Skeletal muscle tissue (tissue), 4 donors: ENCODE results near the gene TSPYL4. TPM values are rescaled to one million over a fixed set of nuclear protein-coding genes. Genes with fewer than 3 reads are reported as not detected.

Experiments used
- H3K27ac ChIP-seq: one replicate; pipeline ENCODE4 v1.7.0; 2013; ENCODE audit warnings: mild to moderate bottlenecking, low read depth, low read length, inconsistent platforms
- H3K27me3 ChIP-seq, 3 donors: one replicate each; pipeline ENCODE4 v1.7.0; 2013; ENCODE audit warnings: low read length in 3 of 3; ENCODE audit not compliant: control insufficient read depth in 3 of 3, insufficient read depth in 3 of 3
- H3K36me3 ChIP-seq, 3 donors: one replicate each; pipeline ENCODE4 v1.7.0; 2013; ENCODE audit warnings: low read length in 3 of 3; ENCODE audit not compliant: control insufficient read depth in 3 of 3, insufficient read depth in 3 of 3
- H3K4me1 ChIP-seq, 3 donors: one replicate each; pipeline ENCODE4 v1.7.0; 2013; ENCODE audit warnings: low read length in 3 of 3, mild to moderate bottlenecking in 3 of 3; ENCODE audit not compliant: control insufficient read depth in 3 of 3, insufficient read depth in 3 of 3
- H3K4me3 ChIP-seq, 3 donors: one replicate each; pipeline ENCODE4 v1.7.0; 2013; ENCODE audit warnings: low read length in 3 of 3
- H3K9ac ChIP-seq, 3 donors: one replicate each; pipeline ENCODE4 v1.7.0; 2013; ENCODE audit warnings: low read length in 3 of 3, mild to moderate bottlenecking in 3 of 3, moderate library complexity in 2 of 3, low read depth in 1 of 3
- H3K9me3 ChIP-seq, 3 donors: one replicate each; pipeline ENCODE4 v1.7.0; 2013; ENCODE audit warnings: low read length in 3 of 3; ENCODE audit not compliant: control insufficient read depth in 3 of 3
- total RNA-seq: library from RNA; depleted of rRNA; stranded (reverse); fragments of >200 nt; gene quantifications from one replicate; pipeline ENCODE4 v1.2.3, GENCODE V29; 2014
- donor health status: Osteomylitis.

TSPYL4 gene
- total RNA-seq, 1 donor from 2014 or later = 8.4 TPM

- Histone ChIP-seq H3K36me3 (peaks cover 3 to 17% (median 12%) of the 10 kb centered on the region in 3 donors), H3K27ac (peak overlapping the region; percentile 99), H3K9me3 (no peaks in the 10 kb centered on the region), H3K4me3 (peak overlapping the region; percentile 37 to 98 (median 90)), H3K27me3 (no peaks in the 10 kb centered on the region), H3K4me1 (peaks cover 20 to 37% (median 37%) of the 10 kb centered on the region in 3 donors), H3K9ac (peak overlapping the region; percentile 34 to 98 (median 83))
Measured at GRCh38 chr6:116277124-116277523, 23.2 kb upstream of the TSPYL4 start.

DNA sequence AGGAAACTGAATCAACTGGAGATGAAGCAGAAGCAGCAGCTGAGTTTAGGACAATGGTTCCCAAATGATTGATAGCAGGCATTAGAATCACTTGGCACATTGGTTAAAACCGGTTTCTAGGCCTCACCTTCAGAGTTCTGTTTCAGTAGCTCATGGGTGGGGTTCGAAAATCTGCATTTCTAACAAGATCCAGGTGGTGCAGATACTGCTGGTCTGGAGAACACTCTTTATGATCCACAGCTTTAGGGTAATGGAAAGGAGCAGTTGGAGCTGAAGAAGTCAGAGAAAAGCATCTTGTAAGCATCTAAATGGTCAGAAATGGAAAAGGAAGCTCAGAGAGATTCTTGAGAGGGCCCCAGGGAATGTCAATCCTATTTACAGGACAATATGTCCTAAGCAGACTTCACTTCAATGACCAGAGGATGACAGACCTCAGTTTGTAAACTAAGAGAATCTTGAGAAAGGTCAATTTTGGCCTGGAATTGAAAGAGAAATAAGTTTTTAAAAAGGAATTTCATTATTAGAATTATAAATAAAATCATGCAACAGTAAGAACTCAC is 17.4 kb upstream of the TSPYL4 start:
- H3K9ac ChIP-seq = no peak overlapping the region
- peaks cover 0 to 13% (median 6%) of the 10 kb centered on the region in 3 donors for H3K36me3 ChIP-seq
- H3K27me3 ChIP-seq = no peaks in the 10 kb centered on the region
- H3K9me3 ChIP-seq = no peaks in the 10 kb centered on the region
- no peak overlapping the region for H3K27ac ChIP-seq
- no peak overlapping the region for H3K4me3 ChIP-seq
- H3K4me1 ChIP-seq = peaks cover 8 to 12% (median 9%) of the 10 kb centered on the region in 3 donors

DNA sequence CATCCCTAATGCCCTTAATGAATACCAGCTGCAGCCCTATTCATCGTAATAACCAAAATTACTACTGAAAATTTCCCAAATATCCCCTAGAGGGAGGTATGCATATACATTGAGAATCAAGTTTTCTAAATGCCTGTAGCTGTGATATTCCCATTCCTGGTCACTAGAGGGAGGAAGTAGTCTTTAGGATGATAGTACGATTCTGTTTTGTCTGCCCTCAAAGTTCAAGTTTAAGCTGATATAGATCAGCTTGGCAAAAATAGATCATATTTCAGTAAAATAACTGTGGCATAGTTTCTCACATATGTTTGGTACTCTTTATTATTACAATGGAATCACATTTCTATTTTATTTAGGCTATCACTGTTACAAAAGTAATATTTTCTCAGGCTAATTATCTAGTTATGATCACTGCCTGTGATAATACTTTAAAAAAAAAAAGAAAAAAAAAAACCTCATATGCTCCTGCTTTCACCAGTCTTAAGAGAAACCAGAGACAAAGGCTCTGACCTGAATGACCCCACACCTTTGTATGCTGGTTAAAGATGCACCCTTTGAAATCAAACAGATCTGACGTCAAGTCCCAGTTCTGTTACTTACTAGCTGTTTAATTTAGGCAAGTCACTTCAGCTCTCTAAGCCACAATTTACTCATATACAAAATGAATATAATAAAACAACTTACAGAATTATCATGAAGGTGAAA is 14.9 kb upstream of the TSPYL4 start:
- no peak overlapping the region for H3K9ac ChIP-seq
- no peak overlapping the region for H3K4me3 ChIP-seq
- H3K9me3 ChIP-seq = no peaks in the 10 kb centered on the region
- H3K36me3 ChIP-seq = peaks cover 3 to 20% (median 9%) of the 10 kb centered on the region in 3 donors
- no peaks in the 10 kb centered on the region for H3K27me3 ChIP-seq
- peaks cover 0 to 5% (median 0%) of the 10 kb centered on the region in 3 donors for H3K4me1 ChIP-seq
- no peak overlapping the region for H3K27ac ChIP-seq

DNA sequence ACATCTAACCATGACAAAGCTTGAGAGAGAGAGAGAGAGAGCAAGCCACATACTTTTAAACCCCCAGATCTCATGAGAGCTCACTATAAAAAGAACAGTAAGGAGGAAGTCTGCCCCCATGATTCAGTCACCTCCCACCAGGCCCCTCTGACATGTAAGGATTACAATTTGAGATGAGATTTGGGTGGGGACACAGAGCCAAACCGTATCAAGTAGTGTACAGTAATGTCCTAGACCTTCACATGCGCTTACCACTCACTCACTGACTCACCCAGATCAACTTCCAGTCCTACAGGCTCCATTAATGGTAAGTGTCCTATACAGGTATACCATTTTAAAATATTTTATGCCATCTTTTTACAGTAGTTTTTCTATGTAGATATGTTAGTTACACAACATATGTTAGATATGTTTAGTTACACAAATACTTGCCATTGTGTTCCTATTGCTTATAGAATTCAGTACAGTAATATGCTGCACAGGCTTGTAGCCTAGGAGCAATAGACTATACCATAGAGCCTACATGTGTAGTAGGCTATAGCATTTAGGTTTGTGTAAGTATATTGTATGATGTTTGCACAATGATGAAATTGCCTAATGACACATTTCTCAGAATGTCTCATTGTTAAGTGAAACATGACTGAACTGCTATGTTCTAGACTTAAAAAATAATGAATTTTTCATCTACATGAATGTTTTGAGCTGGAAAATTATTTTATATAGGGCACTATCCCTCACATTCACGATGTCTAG is 14.1 kb upstream of the TSPYL4 start:
- no peak overlapping the region for H3K9ac ChIP-seq
- H3K27ac ChIP-seq = no peak overlapping the region
- H3K27me3 ChIP-seq = no peaks in the 10 kb centered on the region
- H3K4me1 ChIP-seq = peaks cover 0 to 5% (median 0%) of the 10 kb centered on the region in 3 donors
- no peak overlapping the region for H3K4me3 ChIP-seq
- no peaks in the 10 kb centered on the region for H3K9me3 ChIP-seq
- H3K36me3 ChIP-seq = peaks cover 3 to 20% (median 9%) of the 10 kb centered on the region in 3 donors

- Histone ChIP-seq H3K9me3 (no peaks in the 10 kb centered on the region), H3K27me3 (no peaks in the 10 kb centered on the region), H3K4me3 (no peak overlapping the region), H3K36me3 (peaks cover 3 to 20% (median 9%) of the 10 kb centered on the region in 3 donors), H3K4me1 (peaks cover 0 to 5% (median 0%) of the 10 kb centered on the region in 3 donors), H3K9ac (no peak overlapping the region), H3K27ac (no peak overlapping the region)
Measured at GRCh38 chr6:116266803-116267202, 12.9 kb upstream of the TSPYL4 start.

GRCh38 chr6:116265041-116265829 is 11.4 kb upstream of the TSPYL4 start:
- Histone ChIP-seq H3K9ac (no peak overlapping the region), H3K27me3 (no peaks in the 10 kb centered on the region), H3K4me3 (no peak overlapping the region), H3K4me1 (peaks cover 0 to 5% (median 0%) of the 10 kb centered on the region in 3 donors), H3K36me3 (peaks cover 3 to 17% (median 7%) of the 10 kb centered on the region in 3 donors), H3K9me3 (no peaks in the 10 kb centered on the region), H3K27ac (no peak overlapping the region)

DNA sequence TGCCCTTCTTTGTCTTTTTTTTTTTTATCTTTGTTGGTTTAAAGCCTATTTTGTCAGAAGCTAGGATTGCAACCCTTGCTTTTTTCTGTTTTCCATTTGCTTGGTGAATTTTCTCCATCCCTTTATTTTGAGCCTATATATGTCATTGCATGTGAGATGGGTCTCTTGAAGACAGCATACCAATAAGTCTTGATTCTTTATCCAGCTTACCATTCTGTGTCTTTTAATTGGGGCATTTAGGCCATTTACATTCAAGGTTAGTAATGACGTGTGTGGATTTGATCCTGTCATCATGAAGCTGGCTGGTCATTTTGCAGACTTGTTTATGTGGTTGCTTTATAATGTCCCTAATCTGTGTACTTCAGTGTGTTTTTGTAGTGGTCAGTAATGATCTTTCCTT is 9.5 kb upstream of the TSPYL4 start:
- no peaks in the 10 kb centered on the region for H3K27me3 ChIP-seq
- no peaks in the 10 kb centered on the region for H3K9me3 ChIP-seq
- no peaks in the 10 kb centered on the region for H3K4me1 ChIP-seq
- no peak overlapping the region for H3K27ac ChIP-seq
- H3K36me3 ChIP-seq = peaks cover 3 to 20% (median 7%) of the 10 kb centered on the region in 3 donors
- no peak overlapping the region for H3K4me3 ChIP-seq
- H3K9ac ChIP-seq = no peak overlapping the region

- no peaks in the 10 kb centered on the region for H3K9me3 ChIP-seq
- no peaks in the 10 kb centered on the region for H3K27me3 ChIP-seq
- H3K36me3 ChIP-seq = peaks cover 0 to 3% (median 0%) of the 10 kb centered on the region in 3 donors
- peaks cover 0 to 3% (median 0%) of the 10 kb centered on the region in 3 donors for H3K4me1 ChIP-seq
- no peak overlapping the region for H3K4me3 ChIP-seq
- H3K27ac ChIP-seq = no peak overlapping the region
- no peak overlapping the region for H3K9ac ChIP-seq
Measured at GRCh38 chr6:116258520-116258919, 4.6 kb upstream of the TSPYL4 start.

DNA sequence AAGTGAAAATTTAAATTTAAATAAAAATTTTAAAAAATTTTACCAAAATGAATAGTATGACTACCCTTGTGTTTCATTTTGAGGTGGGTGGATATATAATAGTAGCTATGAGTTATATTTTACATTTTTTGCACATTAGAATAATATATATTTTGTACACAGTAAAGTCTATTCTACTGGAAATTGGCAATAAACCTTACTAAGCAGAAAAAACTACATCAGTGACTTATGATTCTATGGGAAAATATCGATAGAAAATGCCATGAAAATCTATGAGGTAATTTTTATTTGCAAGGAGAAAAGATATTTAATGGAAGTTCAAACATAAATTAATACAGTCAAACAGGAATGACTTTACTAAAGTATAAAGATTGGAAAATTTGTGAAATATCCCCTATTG is 2.8 kb upstream of the TSPYL4 start:
- Histone ChIP-seq H3K4me3 (no peak overlapping the region), H3K9ac (no peak overlapping the region), H3K36me3 (peaks cover 0 to 3% (median 0%) of the 10 kb centered on the region in 3 donors), H3K27me3 (no peaks in the 10 kb centered on the region), H3K27ac (no peak overlapping the region), H3K4me1 (peaks cover 12 to 18% (median 13%) of the 10 kb centered on the region in 3 donors), H3K9me3 (no peaks in the 10 kb centered on the region)
